CD14-positive monocyte (primary cell): Measurements from ENCODE around the gene CPED1. TPM values are rescaled to one million over a fixed set of nuclear protein-coding genes. Genes with fewer than 3 reads are reported as not detected.

Experiments
- DNase-seq, 3 donors: peaks; one replicate each; pipeline ENCODE4 v3.0.0-alpha.2; 2011 to 2022
- H2AFZ ChIP-seq: 2 replicates; pipeline ENCODE4 v1.6.0; 2012; ENCODE audit warnings: mild to moderate bottlenecking, low read depth, low read length, inconsistent platforms; ENCODE audit not compliant: insufficient read depth, poor library complexity, severe bottlenecking
- H3K27ac ChIP-seq, 2 donors: 1 replicate in 1 of 2; 2 replicates in 1 of 2; pipeline ENCODE4 v1.5.1; 2012 to 2013; ENCODE audit warnings: low read length in 2 of 2, control low read depth in 1 of 2, inconsistent platforms in 1 of 2, low read depth in 1 of 2, mild to moderate bottlenecking in 1 of 2
- H3K27me3 ChIP-seq, 2 donors: one replicate each; pipeline versions ENCODE4 v1.6.0 to v1.6.1; 2011 to 2013; ENCODE audit warnings: low read length in 2 of 2; ENCODE audit not compliant: control insufficient read depth in 2 of 2, insufficient read depth in 2 of 2
- H3K36me3 ChIP-seq, 2 donors: replicated peaks in 1 of 2; 1 replicate in 1 of 2; 2 replicates in 1 of 2; pipeline versions ENCODE4 v1.5.1 to v1.6.1; 2012 to 2013; ENCODE audit warnings: low read length in 2 of 2, control low read depth in 1 of 2, inconsistent platforms in 1 of 2, mild to moderate bottlenecking in 1 of 2; ENCODE audit not compliant: insufficient read depth in 2 of 2, control insufficient read depth in 1 of 2
- H3K4me1 ChIP-seq, 2 donors: 1 replicate in 1 of 2; 2 replicates in 1 of 2; pipeline versions ENCODE4 v1.5.1 to v1.6.1; 2012 to 2013; ENCODE audit warnings: low read length in 2 of 2, control low read depth in 1 of 2, inconsistent platforms in 1 of 2, mild to moderate bottlenecking in 1 of 2, moderate library complexity in 1 of 2; ENCODE audit not compliant: insufficient read depth in 2 of 2, control insufficient read depth in 1 of 2
- H3K4me2 ChIP-seq: replicated peaks from 2 replicates; pipeline ENCODE3; 2012; ENCODE audit warnings: low read length, moderate library complexity, mild to moderate bottlenecking; ENCODE audit not compliant: poor library complexity, severe bottlenecking; ENCODE audit errors: extremely low read depth
- H3K4me3 ChIP-seq, 3 experiments: fragments of 200-600 bp in 1 of 3; sonication (generic) in 1 of 3; replicated peaks in 1 of 3; 1 replicate in 2 of 3; 2 replicates in 1 of 3; pipeline ENCODE4 v1.5.1; 2011 to 2013; ENCODE audit warnings: low read length in 3 of 3, mild to moderate bottlenecking in 3 of 3, control low read depth in 2 of 3, low read depth in 2 of 3, inconsistent platforms in 1 of 3, moderate library complexity in 1 of 3
- H3K79me2 ChIP-seq: 2 replicates; pipeline ENCODE4 v1.6.0; 2012; ENCODE audit warnings: mild to moderate bottlenecking, control low read depth, inconsistent platforms, low read length, moderate library complexity; ENCODE audit not compliant: insufficient read depth
- H3K9ac ChIP-seq: 2 replicates; pipeline ENCODE4 v1.6.0; 2017; ENCODE audit warnings: low read length, mild to moderate bottlenecking; ENCODE audit not compliant: insufficient read depth, poor library complexity, severe bottlenecking
- H3K9me3 ChIP-seq, 2 donors: replicated peaks in 1 of 2; 1 replicate in 1 of 2; 2 replicates in 1 of 2; pipeline versions ENCODE4 v1.5.1 to v1.6.1; 2012 to 2013; ENCODE audit warnings: low read length in 2 of 2, control low read depth in 1 of 2; ENCODE audit not compliant: control insufficient read depth in 1 of 2, insufficient read depth in 1 of 2
- H4K20me1 ChIP-seq: 2 replicates; pipeline ENCODE4 v1.6.0; 2012; ENCODE audit warnings: mild to moderate bottlenecking, low read length, control low read depth, moderate library complexity; ENCODE audit not compliant: insufficient read depth
- H3K27ac Mint-ChIP-seq, 7 donors: one replicate each; pipeline ENCODE4 v1.8.0; 2020; ENCODE audit warnings: mild to moderate bottlenecking in 7 of 7, mixed read lengths in 7 of 7, moderate library complexity in 6 of 7, inconsistent platforms in 2 of 7
- H3K27me3 Mint-ChIP-seq, 3 donors: one replicate each; pipeline ENCODE4 v1.8.0; 2021 to 2022; ENCODE audit warnings: low read depth in 3 of 3, mild to moderate bottlenecking in 3 of 3, mixed read lengths in 3 of 3, moderate library complexity in 3 of 3, inconsistent platforms in 1 of 3
- H3K36me3 Mint-ChIP-seq, 2 donors: one replicate each; pipeline ENCODE4 v1.8.0; 2020; ENCODE audit warnings: mixed read lengths in 2 of 2, inconsistent platforms in 1 of 2, mild to moderate bottlenecking in 1 of 2
- H3K4me1 Mint-ChIP-seq: one replicate; pipeline ENCODE4 v1.8.0; 2020; ENCODE audit warnings: mild to moderate bottlenecking, mixed read lengths
- H3K4me3 Mint-ChIP-seq, 2 donors: one replicate each; pipeline ENCODE4 v1.8.0; 2020; ENCODE audit warnings: mild to moderate bottlenecking in 2 of 2, mixed read lengths in 2 of 2, moderate library complexity in 1 of 2
- H3K9me3 Mint-ChIP-seq, 7 donors: one replicate each; pipeline ENCODE4 v1.8.0; 2020 to 2022; ENCODE audit warnings: mixed read lengths in 7 of 7, mild to moderate bottlenecking in 6 of 7, moderate library complexity in 6 of 7, inconsistent platforms in 2 of 7
- CTCF ChIP-seq: fragments of 200-600 bp; IDR thresholded peaks from one replicate; pipeline ENCODE4 v1.8.0; 2022; ENCODE audit warnings: antibody characterized with exemption, mild to moderate bottlenecking
- WGBS: methylation state at CpG from one replicate; pipeline ENCODE4 v1.1.5; 2013; ENCODE audit warnings: missing lambda C conversion rate; ENCODE audit not compliant: insufficient coverage; 5-methylcytosine and 5-hydroxymethylcytosine counted together
- intact Hi-C, 2 donors: fragments of 100-400 bp; cut with micrococcal nuclease; formaldehyde crosslinking; loops; one replicate each; pipeline versions ENCODE4 v1.15.0 to v1.15.1; 2023
- polyA plus RNA-seq, 3 donors: library from polyadenylated mRNA; depleted of rRNA in 1 of 3; unstranded in 2 of 3; stranded (reverse) in 1 of 3; fragments of 300-500 nt in 2 of 3; fragments of >200 nt in 1 of 3; fragmentation: Illumina TruSeq in 2 of 3; gene quantifications; 1 replicate in 2 of 3; 2 replicates in 1 of 3; pipeline ENCODE4 v1.2.3, GENCODE V29; 2012 to 2021

The CPED1 gene
- polyA plus RNA-seq, 3 donors, result 9.8 to 30.0 (median 20.4) TPM

- Histone ChIP-seq H3K4me1 (no peaks in the 10 kb centered on the region), H3K36me3 (no peaks in the 10 kb centered on the region), H2AFZ (no peak overlapping the region), H3K4me3 (no peak overlapping the region), H3K4me2 (no peak overlapping the region), H3K9ac (no peak overlapping the region), H3K9me3 (no peaks in the 10 kb centered on the region), H3K27me3 (no peaks in the 10 kb centered on the region), H3K27ac (no peak overlapping the region), H4K20me1 (no peaks in the 10 kb centered on the region), H3K79me2 (no peaks in the 10 kb centered on the region)
- WGBS, result 100% methylated on average over 2 of the region's 3 CpGs
- peak overlapping the region in 1 of 7 donors; percentile 23 for H3K27ac Mint-ChIP-seq
- no peak for TF ChIP-seq CTCF
- intact Hi-C loops, result no loop called here
- DNase-seq, result no peak
- no peak overlapping the region for H3K4me3 Mint-ChIP-seq
- no peaks in the 10 kb centered on the region for H3K27me3 Mint-ChIP-seq
- no peaks in the 10 kb centered on the region for H3K4me1 Mint-ChIP-seq
- H3K9me3 Mint-ChIP-seq, result no peaks in the 10 kb centered on the region
- no peaks in the 10 kb centered on the region for H3K36me3 Mint-ChIP-seq
Observed at GRCh38 chr7:121164247-121164646, 175.7 kb downstream of the CPED1 start.

GRCh38 chr7:121166916-121167315 lies 178.4 kb downstream of the CPED1 start:
- DNase-seq, result no peak
- Histone ChIP-seq H3K79me2 (no peaks in the 10 kb centered on the region), H3K27ac (no peak overlapping the region), H3K4me3 (no peak overlapping the region), H3K36me3 (no peaks in the 10 kb centered on the region), H3K9ac (no peak overlapping the region), H4K20me1 (no peaks in the 10 kb centered on the region), H3K27me3 (no peaks in the 10 kb centered on the region), H3K4me1 (no peaks in the 10 kb centered on the region), H2AFZ (no peak overlapping the region), H3K9me3 (no peaks in the 10 kb centered on the region), H3K4me2 (no peak overlapping the region)
- no peaks in the 10 kb centered on the region for H3K9me3 Mint-ChIP-seq
- H3K27ac Mint-ChIP-seq, result no peak overlapping the region
- H3K27me3 Mint-ChIP-seq, result peaks cover 0 to 1% (median 0%) of the 10 kb centered on the region in 3 donors
- intact Hi-C loops, result no loop called here
- H3K36me3 Mint-ChIP-seq, result no peaks in the 10 kb centered on the region
- TF ChIP-seq CTCF, result no peak
- no peaks in the 10 kb centered on the region for H3K4me1 Mint-ChIP-seq
- 73% methylated on average over 2 of the region's 3 CpGs for WGBS
- no peak overlapping the region for H3K4me3 Mint-ChIP-seq
